ENCODE measurements around the gene PIGQ.

DNA sequence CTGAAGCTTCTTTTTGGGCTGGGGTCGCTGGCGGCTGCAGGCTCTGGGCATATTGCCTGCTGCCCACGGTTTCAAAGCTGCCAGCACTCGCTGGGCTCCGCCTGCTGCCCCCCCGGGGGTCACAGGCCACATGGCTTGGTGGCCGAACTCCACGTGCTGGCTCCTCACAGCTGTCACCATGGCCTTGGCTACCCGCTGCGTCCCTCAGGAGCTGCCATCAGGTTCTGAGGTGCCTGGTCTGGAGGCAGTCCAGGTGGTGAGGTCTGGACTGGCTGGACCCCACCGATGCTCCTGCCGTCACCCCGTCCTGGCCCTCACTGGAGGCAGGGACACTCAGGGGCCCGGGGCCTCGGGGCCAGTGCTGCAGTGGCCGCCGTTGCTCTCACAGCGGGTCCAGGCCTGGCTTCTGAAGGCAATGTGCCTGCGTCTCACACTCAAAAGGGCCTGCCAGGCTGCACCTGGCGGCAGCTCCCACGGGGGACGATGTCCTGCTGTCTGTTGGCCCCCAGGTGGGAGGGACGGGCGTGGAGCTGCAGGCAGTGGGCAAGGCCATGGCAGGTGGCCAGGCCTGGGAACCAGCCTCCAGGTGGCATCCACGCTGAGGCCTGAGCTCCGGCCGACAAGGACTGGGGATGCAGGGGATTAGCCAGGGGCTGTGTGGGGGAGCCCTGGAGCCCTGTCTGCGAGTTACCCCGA is 29.0 kb upstream of the PIGQ start:
- TF ChIP-seq POLR2A (IDR thresholded peaks at IDR 0.05) (no peak), EP300 (IDR thresholded peaks at IDR 0.05; ENCODE audit: low read depth) (no peak)
- TF ChIP-seq, protein P1, sequence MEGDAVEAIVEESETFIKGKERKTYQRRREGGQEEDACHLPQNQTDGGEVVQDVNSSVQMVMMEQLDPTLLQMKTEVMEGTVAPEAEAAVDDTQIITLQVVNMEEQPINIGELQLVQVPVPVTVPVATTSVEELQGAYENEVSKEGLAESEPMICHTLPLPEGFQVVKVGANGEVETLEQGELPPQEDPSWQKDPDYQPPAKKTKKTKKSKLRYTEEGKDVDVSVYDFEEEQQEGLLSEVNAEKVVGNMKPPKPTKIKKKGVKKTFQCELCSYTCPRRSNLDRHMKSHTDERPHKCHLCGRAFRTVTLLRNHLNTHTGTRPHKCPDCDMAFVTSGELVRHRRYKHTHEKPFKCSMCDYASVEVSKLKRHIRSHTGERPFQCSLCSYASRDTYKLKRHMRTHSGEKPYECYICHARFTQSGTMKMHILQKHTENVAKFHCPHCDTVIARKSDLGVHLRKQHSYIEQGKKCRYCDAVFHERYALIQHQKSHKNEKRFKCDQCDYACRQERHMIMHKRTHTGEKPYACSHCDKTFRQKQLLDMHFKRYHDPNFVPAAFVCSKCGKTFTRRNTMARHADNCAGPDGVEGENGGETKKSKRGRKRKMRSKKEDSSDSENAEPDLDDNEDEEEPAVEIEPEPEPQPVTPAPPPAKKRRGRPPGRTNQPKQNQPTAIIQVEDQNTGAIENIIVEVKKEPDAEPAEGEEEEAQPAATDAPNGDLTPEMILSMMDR (IDR thresholded peaks at IDR 0.05): no peak

All from transverse colon (tissue), 3 donors.